Inflammatory macrophage treated with lipopolysaccharide for 1 hour (primary cell): ENCODE results near the gene VKORC1.
A peak's percentile ranks its signal among the peaks of the same experiment; 100 is the strongest.
"Not testable (repeated sequence)": the region's sequence is repeated elsewhere in the genome, so short reads cannot be mapped to it uniquely, and the experiment has no call there.

Source experiments
- DNase-seq, 2 donors: peaks; one replicate each; pipeline ENCODE4 v3.0.0-alpha.2; 2020 to 2022

The VKORC1 gene

GRCh38 chr16:31094424-31095120 lies at the start of gene VKORC1:
Gene VKORC1 (minus strand): TSS chr16:31094797. CDS start chr16:31094729, 68 bp downstream.
- peak; percentile 97 for DNase-seq

GRCh38 chr16:31143694-31144148 lies 49.1 kb upstream of the VKORC1 start:
- DNase-seq, result no peak

- DNase-seq, result no peak
Observed at GRCh38 chr16:31143011-31143693, 48.6 kb upstream of the VKORC1 start.

- DNase-seq, result peak; percentile 97
Observed at GRCh38 chr16:31142109-31143010, 47.8 kb upstream of the VKORC1 start.

GRCh38 chr16:31141489-31142108 lies 47.0 kb upstream of the VKORC1 start:
- DNase-seq, result peak in 1 of 2 donors; percentile 79

- DNase-seq, result not testable (repeated sequence)
Observed at GRCh38 chr16:31141071-31141469, 46.5 kb upstream of the VKORC1 start.

- DNase-seq, result peak in 1 of 2 donors; percentile 28
Observed at GRCh38 chr16:31138621-31139578, 44.3 kb upstream of the VKORC1 start.

- DNase-seq, result not testable (repeated sequence)
Observed at GRCh38 chr16:31136822-31137499, 42.4 kb upstream of the VKORC1 start.

- no peak for DNase-seq
Observed at GRCh38 chr16:31136287-31136662, 41.7 kb upstream of the VKORC1 start.

- no peak for DNase-seq
Observed at GRCh38 chr16:31135535-31136286, 41.1 kb upstream of the VKORC1 start, which contains the start of gene PRSS8. Gene PRSS8 (minus strand): TSS chr16:31135727. CDS start chr16:31135498, 229 bp downstream.

- no peak for DNase-seq
Observed at GRCh38 chr16:31134625-31135534, 40.3 kb upstream of the VKORC1 start.

- DNase-seq, result peak in 1 of 2 donors; percentile 33
Observed at GRCh38 chr16:31134091-31134571, 39.5 kb upstream of the VKORC1 start.

- DNase-seq, result no peak
Observed at GRCh38 chr16:31133046-31133501, 38.5 kb upstream of the VKORC1 start.

- DNase-seq, result no peak
Observed at GRCh38 chr16:31132303-31132979, 37.8 kb upstream of the VKORC1 start.

- no peak for DNase-seq
Observed at GRCh38 chr16:31131841-31132271, 37.3 kb upstream of the VKORC1 start.

- DNase-seq, result no peak
Observed at GRCh38 chr16:31131416-31131815, 36.8 kb upstream of the VKORC1 start.

- DNase-seq, result no peak
Observed at GRCh38 chr16:31130899-31131298, 36.3 kb upstream of the VKORC1 start.

GRCh38 chr16:31130336-31130891 lies 35.8 kb upstream of the VKORC1 start:
- DNase-seq, result peak in 1 of 2 donors; percentile 51
